GM21576 (cell line): ENCODE data around the gene PLSCR2.
"Not testable (repeated sequence)": the region's sequence is repeated elsewhere in the genome, so short reads cannot be mapped to it uniquely, and the experiment has no call there.

Experiments used
- ATAC-seq: cut with Tn5 transposase; IDR thresholded peaks from one replicate; pipeline ENCODE4 v1.9.1; 2021; ENCODE audit warnings: mild to moderate bottlenecking, moderate library complexity; ENCODE audit not compliant: unreplicated experiment

PLSCR2 gene

GRCh38 chr3:146491303-146491702 lies 21.9 kb upstream of the PLSCR2 start:
- no peak for ATAC-seq

GRCh38 chr3:146485297-146485696 lies 15.9 kb upstream of the PLSCR2 start:
- no peak for ATAC-seq

- ATAC-seq = no peak
Observed at GRCh38 chr3:146476094-146476740, 6.9 kb upstream of the PLSCR2 start.

GRCh38 chr3:146474976-146475375 lies 5.6 kb upstream of the PLSCR2 start:
- ATAC-seq = not testable (repeated sequence)

GRCh38 chr3:146473726-146474125 lies 4.4 kb upstream of the PLSCR2 start:
- no peak for ATAC-seq

GRCh38 chr3:146472611-146473010 lies 3.2 kb upstream of the PLSCR2 start:
- no peak for ATAC-seq

GRCh38 chr3:146471012-146471411 lies 1.7 kb upstream of the PLSCR2 start:
- ATAC-seq = no peak

GRCh38 chr3:146470425-146470990 lies 1.1 kb upstream of the PLSCR2 start:
- no peak for ATAC-seq

GRCh38 chr3:146468671-146469149 lies 651 bp downstream of the PLSCR2 start:
- ATAC-seq = no peak

- ATAC-seq = no peak
Observed at GRCh38 chr3:146468234-146468633, 1.1 kb downstream of the PLSCR2 start.

GRCh38 chr3:146466604-146467003 lies 2.8 kb downstream of the PLSCR2 start:
- ATAC-seq = no peak

- no peak for ATAC-seq
Observed at GRCh38 chr3:146465693-146466465, 3.5 kb downstream of the PLSCR2 start.

GRCh38 chr3:146464783-146465182 lies 4.6 kb downstream of the PLSCR2 start:
- no peak for ATAC-seq

GRCh38 chr3:146464005-146464595 lies 5.3 kb downstream of the PLSCR2 start:
- ATAC-seq = no peak

- ATAC-seq = no peak
Observed at GRCh38 chr3:146454796-146455195, 14.6 kb downstream of the PLSCR2 start.

GRCh38 chr3:146449613-146450012 lies 19.7 kb downstream of the PLSCR2 start:
- ATAC-seq = no peak

- no peak for ATAC-seq
Observed at GRCh38 chr3:146449076-146449475, 20.3 kb downstream of the PLSCR2 start.

GRCh38 chr3:146446026-146446425 lies 23.3 kb downstream of the PLSCR2 start:
- ATAC-seq = no peak

GRCh38 chr3:146440310-146440709 lies 29.1 kb downstream of the PLSCR2 start:
- not testable (repeated sequence) for ATAC-seq

- no peak for ATAC-seq
Observed at GRCh38 chr3:146432066-146432465, 37.3 kb downstream of the PLSCR2 start.

- no peak for ATAC-seq
Observed at GRCh38 chr3:146431240-146431639, 38.1 kb downstream of the PLSCR2 start.

- no peak for ATAC-seq
Observed at GRCh38 chr3:146425341-146425740, 44.0 kb downstream of the PLSCR2 start.
